ENCODE results near the gene P2RY2.
"Not testable (repeated sequence)": the region's sequence is repeated elsewhere in the genome, so short reads cannot be mapped to it uniquely, and the experiment has no call there.

DNA sequence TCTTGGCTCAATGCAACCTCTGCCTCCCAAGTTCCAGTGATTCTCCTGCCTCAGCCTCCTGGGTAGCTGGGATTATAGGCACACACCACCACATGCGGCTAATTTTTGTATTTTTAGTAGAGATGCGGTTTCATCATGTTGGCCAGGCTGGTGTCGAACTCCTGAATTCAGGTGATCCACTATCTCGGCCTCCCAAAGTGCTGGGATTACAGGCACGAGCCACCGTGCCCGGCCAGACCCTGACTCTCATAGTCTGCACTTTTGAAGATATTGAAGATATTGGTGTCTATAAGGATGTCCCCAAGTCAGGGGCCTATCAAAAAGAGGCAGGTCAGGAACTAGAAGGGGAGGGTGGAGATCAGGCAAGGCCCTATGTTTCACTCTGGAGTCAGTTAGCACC lies 20.3 kb upstream of the P2RY2 start:
- not testable (repeated sequence) for TF ChIP-seq CHD1 (IDR thresholded peaks at IDR 0.05; ENCODE audit: low read depth, low read length); YY1 (IDR thresholded peaks at IDR 0.05; ENCODE audit: low read depth, low read length); KDM1A (IDR thresholded peaks at IDR 0.05; ENCODE audit: borderline replicate concordance, low read length); HDAC6 (IDR thresholded peaks at IDR 0.05; ENCODE audit: low read depth, low read length); BRCA1 (IDR thresholded peaks at IDR 0.05; ENCODE audit: low read depth, low read length); TEAD4 (IDR thresholded peaks at IDR 0.05; ENCODE audit: low read depth, low read length)
- TF ChIP-seq, protein P1, sequence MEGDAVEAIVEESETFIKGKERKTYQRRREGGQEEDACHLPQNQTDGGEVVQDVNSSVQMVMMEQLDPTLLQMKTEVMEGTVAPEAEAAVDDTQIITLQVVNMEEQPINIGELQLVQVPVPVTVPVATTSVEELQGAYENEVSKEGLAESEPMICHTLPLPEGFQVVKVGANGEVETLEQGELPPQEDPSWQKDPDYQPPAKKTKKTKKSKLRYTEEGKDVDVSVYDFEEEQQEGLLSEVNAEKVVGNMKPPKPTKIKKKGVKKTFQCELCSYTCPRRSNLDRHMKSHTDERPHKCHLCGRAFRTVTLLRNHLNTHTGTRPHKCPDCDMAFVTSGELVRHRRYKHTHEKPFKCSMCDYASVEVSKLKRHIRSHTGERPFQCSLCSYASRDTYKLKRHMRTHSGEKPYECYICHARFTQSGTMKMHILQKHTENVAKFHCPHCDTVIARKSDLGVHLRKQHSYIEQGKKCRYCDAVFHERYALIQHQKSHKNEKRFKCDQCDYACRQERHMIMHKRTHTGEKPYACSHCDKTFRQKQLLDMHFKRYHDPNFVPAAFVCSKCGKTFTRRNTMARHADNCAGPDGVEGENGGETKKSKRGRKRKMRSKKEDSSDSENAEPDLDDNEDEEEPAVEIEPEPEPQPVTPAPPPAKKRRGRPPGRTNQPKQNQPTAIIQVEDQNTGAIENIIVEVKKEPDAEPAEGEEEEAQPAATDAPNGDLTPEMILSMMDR (IDR thresholded peaks at IDR 0.05; ENCODE audit: control extremely low read depth in 1 of 3, insufficient read depth in 1 of 3, low read depth in 1 of 3, low read length in 3 of 3) = not testable (repeated sequence)
